Mesendoderm (in vitro differentiated cells): ENCODE data around the gene TYW1.
"Not testable (repeated sequence)": the region's sequence is repeated elsewhere in the genome, so short reads cannot be mapped to it uniquely, and the experiment has no call there.

Source experiments
- DNase-seq: peaks from one replicate; pipeline ENCODE4 v3.0.0; 2013
- H2AK5ac ChIP-seq: 2 replicates; pipeline ENCODE4 v1.6.1; 2013; ENCODE audit warnings: low read length, inconsistent platforms
- H2BK120ac ChIP-seq: 2 replicates; pipeline ENCODE4 v1.6.1; 2013; ENCODE audit warnings: low read depth, mild to moderate bottlenecking, low read length, moderate library complexity, mixed read lengths
- H2BK15ac ChIP-seq: replicated peaks from 2 replicates; pipeline ENCODE4 v1.6.1; 2013; ENCODE audit warnings: low read depth, mild to moderate bottlenecking, moderate library complexity
- H2BK5ac ChIP-seq: 2 replicates; pipeline ENCODE4 v1.6.1; 2013; ENCODE audit warnings: low read length, inconsistent platforms
- H3K18ac ChIP-seq: 2 replicates; pipeline ENCODE4 v1.6.1; 2013; ENCODE audit warnings: mild to moderate bottlenecking, low read length, mixed read lengths
- H3K23ac ChIP-seq: one replicate; pipeline ENCODE4 v1.6.1; 2013; ENCODE audit warnings: low read length
- H3K27ac ChIP-seq: 2 replicates; pipeline ENCODE4 v1.5.1; 2013; ENCODE audit warnings: low read depth, mild to moderate bottlenecking, inconsistent platforms, low read length, moderate library complexity
- H3K27me3 ChIP-seq: 2 replicates; pipeline ENCODE4 v1.6.1; 2013; ENCODE audit warnings: low read length, control low read depth, mild to moderate bottlenecking, inconsistent platforms; ENCODE audit not compliant: insufficient read depth, poor library complexity
- H3K36me3 ChIP-seq: 2 replicates; pipeline ENCODE4 v1.6.1; 2013; ENCODE audit warnings: low read length, inconsistent platforms; ENCODE audit not compliant: control insufficient read depth, insufficient read depth
- H3K4ac ChIP-seq: one replicate; pipeline ENCODE4 v1.6.1; 2013; ENCODE audit warnings: low read depth, mild to moderate bottlenecking, low read length, moderate library complexity
- H3K4me1 ChIP-seq: 2 replicates; pipeline ENCODE4 v1.6.1; 2013; ENCODE audit warnings: low read depth, low read length, inconsistent platforms; ENCODE audit not compliant: control insufficient read depth
- H3K4me2 ChIP-seq: 2 replicates; pipeline ENCODE4 v1.6.1; 2013; ENCODE audit warnings: low read length
- H3K4me3 ChIP-seq: 2 replicates; pipeline ENCODE4 v1.5.1; 2013; ENCODE audit warnings: mild to moderate bottlenecking, low read length
- H3K56ac ChIP-seq: one replicate; pipeline ENCODE4 v1.6.1; 2013; ENCODE audit warnings: low read length
- H3K79me1 ChIP-seq: 2 replicates; pipeline ENCODE4 v1.6.1; 2013; ENCODE audit warnings: low read length, inconsistent platforms
- H3K79me2 ChIP-seq: 2 replicates; pipeline ENCODE4 v1.6.1; 2013; ENCODE audit warnings: mild to moderate bottlenecking, low read length; ENCODE audit not compliant: control insufficient read depth, insufficient read depth
- H3K9ac ChIP-seq: 2 replicates; pipeline ENCODE4 v1.6.1; 2013; ENCODE audit warnings: low read length, inconsistent platforms
- H4K5ac ChIP-seq: one replicate; pipeline ENCODE4 v1.6.1; 2013; ENCODE audit warnings: low read length
- H4K8ac ChIP-seq: one replicate; pipeline ENCODE4 v1.6.1; 2013; ENCODE audit warnings: low read depth, mild to moderate bottlenecking, control low read depth, low read length, moderate library complexity
- WGBS: extraction: QIAGEN DNeasy Blood & Tissue Kit; methylation state at CpG from one replicate; pipeline ENCODE4 v1.1.7; 2013; ENCODE audit warnings: low lambda C conversion rate, missing lambda C conversion rate; ENCODE audit not compliant: insufficient coverage; ENCODE audit errors: extremely low coverage; 5-methylcytosine and 5-hydroxymethylcytosine counted together

TYW1 gene

DNA sequence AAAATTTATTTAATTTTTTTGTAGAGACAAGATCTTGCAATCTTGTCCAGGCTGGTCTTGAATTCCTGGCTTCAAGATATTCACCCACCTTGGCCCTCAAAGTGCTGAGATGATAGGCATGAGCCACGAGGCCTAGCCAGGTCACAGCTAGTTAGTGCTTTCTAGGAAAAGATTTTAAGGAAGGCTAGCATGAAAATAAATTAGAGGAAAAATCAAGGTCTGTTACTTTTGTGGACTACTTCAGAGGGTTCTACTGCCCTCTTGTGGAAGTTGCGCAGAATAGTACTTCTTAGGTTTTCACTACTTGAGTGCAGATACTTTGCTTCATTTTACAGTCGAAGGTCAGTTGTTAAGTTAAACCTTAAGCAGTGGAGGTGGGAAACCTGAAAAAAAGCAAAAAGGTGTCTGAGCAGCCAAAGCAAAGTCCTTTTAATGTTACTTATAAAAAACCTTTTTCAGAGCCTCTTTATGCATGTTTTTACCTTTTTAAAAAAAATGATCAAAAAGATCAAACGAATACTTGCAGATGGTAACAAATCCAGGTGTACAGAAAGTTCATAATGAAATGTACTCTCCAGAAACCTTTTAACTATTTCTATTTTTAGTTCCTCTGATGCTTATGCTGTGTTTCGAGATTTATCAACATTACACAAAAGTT lies 4.1 kb downstream of the TYW1 start:
- not testable (repeated sequence) for H3K27ac ChIP-seq, H3K18ac ChIP-seq, H2AK5ac ChIP-seq, H4K5ac ChIP-seq, H3K4me3 ChIP-seq, H2BK5ac ChIP-seq, H3K79me2 ChIP-seq, H3K23ac ChIP-seq, H3K4me2 ChIP-seq, H3K4ac ChIP-seq, H2BK15ac ChIP-seq, H3K4me1 ChIP-seq, H2BK120ac ChIP-seq, H3K27me3 ChIP-seq, H4K8ac ChIP-seq, DNase-seq, H3K36me3 ChIP-seq, H3K79me1 ChIP-seq, H3K9ac ChIP-seq, H3K56ac ChIP-seq
- no CpG with 5 or more reads among the region's 5 CpGs for WGBS

DNA sequence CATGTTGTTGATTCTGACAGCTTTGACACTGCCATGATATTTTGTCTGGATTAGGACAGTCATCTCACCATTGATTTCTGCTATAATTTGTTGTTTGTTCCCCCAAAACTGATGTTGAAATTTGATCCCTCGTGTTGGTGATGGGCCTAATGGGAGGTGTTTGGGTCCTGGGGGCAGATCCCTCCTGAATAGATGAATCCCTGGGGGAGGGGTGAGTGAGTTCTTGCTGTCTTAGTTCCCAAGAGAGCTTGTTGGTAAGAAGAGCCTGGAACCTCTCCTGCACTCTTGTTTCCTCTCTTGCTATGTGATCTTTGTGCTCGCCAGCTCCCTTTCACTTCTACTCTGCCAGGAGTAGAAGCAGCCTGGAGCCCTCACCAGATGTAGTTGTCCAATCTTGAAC lies 7.5 kb downstream of the TYW1 start:
- not testable (repeated sequence) for DNase-seq, H3K27ac ChIP-seq, H2BK15ac ChIP-seq, H3K27me3 ChIP-seq, H3K36me3 ChIP-seq, H2BK120ac ChIP-seq, H3K4me2 ChIP-seq, H3K79me2 ChIP-seq, H3K18ac ChIP-seq, H4K5ac ChIP-seq, H3K23ac ChIP-seq, H3K79me1 ChIP-seq, H3K4me1 ChIP-seq, H3K56ac ChIP-seq, H3K9ac ChIP-seq, H2BK5ac ChIP-seq, H4K8ac ChIP-seq, H2AK5ac ChIP-seq, H3K4me3 ChIP-seq, H3K4ac ChIP-seq
- WGBS: no CpG with 5 or more reads among the region's 2 CpGs

DNA sequence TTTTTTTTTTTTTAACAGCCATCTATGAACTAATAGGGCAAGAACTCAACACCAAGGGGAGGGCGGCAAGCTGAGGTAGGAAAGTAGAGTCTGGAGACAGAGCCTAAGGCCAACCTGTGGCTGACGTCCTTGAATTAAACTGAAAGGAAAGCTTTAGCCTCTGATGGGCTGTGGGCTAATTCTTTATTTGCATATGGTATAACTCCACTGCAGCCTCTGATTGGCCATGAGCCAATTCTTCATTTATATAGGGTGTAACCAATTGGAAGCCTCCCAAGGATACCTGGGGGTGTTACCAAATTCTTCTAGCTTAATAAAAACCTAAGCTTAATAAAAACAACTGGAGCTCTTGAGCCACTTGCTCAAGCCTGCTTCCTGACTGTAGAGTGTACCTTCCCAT lies 10.3 kb downstream of the TYW1 start:
- Histone ChIP-seq H2BK120ac (no peak overlapping the region), H3K4me1 (no peaks in the 10 kb centered on the region), H3K18ac (no peak overlapping the region), H2AK5ac (no peak overlapping the region), H3K27me3 (no peaks in the 10 kb centered on the region), H2BK15ac (no peak overlapping the region), H3K4me3 (no peak overlapping the region), H3K9ac (no peak overlapping the region), H3K79me2 (no peaks in the 10 kb centered on the region), H2BK5ac (no peak overlapping the region), H3K79me1 (no peaks in the 10 kb centered on the region), H3K23ac (no peak overlapping the region), H4K8ac (no peak overlapping the region), H4K5ac (no peak overlapping the region), H3K27ac (no peak overlapping the region), H3K4me2 (no peak overlapping the region), H3K56ac (no peak overlapping the region), H3K4ac (no peak overlapping the region), H3K36me3 (no peaks in the 10 kb centered on the region)
- no CpG with 5 or more reads among the region's 2 CpGs for WGBS
- DNase-seq: no peak

DNA sequence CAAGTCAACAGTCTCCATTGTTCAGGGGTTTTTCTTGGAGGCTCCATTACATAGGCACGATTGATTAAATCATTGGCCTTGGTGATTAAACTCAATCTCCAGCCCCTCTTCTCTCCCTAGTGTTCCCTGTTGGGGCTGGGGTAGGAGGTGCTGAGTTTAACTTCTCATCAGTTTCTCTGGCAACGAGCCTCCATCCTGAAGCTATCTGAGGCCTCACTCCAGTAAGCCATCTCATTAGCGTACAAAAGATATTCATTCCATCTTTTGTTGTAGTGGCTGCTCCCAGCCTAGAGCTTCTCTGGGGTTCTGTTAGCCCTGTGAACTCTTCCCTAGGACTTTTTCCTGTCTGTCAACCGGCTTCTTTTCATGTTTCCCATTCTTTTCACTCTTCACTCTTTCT lies 11.6 kb downstream of the TYW1 start:
- no peaks in the 10 kb centered on the region for H3K27me3 ChIP-seq
- no peak overlapping the region for H2BK15ac ChIP-seq
- no peak overlapping the region for H3K27ac ChIP-seq
- no peaks in the 10 kb centered on the region for H3K36me3 ChIP-seq
- H3K4me3 ChIP-seq: no peak overlapping the region
- H3K4me2 ChIP-seq: no peak overlapping the region
- H3K79me2 ChIP-seq: no peaks in the 10 kb centered on the region
- H2AK5ac ChIP-seq: no peak overlapping the region
- H3K4me1 ChIP-seq: no peaks in the 10 kb centered on the region
- H3K9ac ChIP-seq: no peak overlapping the region
- peak; percentile 51 for DNase-seq
- no peaks in the 10 kb centered on the region for H3K79me1 ChIP-seq
- WGBS: no CpG with 5 or more reads among the region's 4 CpGs
- H4K8ac ChIP-seq: no peak overlapping the region
- no peak overlapping the region for H4K5ac ChIP-seq
- no peak overlapping the region for H3K56ac ChIP-seq
- no peak overlapping the region for H2BK120ac ChIP-seq
- H3K18ac ChIP-seq: no peak overlapping the region
- H3K23ac ChIP-seq: no peak overlapping the region
- no peak overlapping the region for H3K4ac ChIP-seq
- H2BK5ac ChIP-seq: no peak overlapping the region

DNA sequence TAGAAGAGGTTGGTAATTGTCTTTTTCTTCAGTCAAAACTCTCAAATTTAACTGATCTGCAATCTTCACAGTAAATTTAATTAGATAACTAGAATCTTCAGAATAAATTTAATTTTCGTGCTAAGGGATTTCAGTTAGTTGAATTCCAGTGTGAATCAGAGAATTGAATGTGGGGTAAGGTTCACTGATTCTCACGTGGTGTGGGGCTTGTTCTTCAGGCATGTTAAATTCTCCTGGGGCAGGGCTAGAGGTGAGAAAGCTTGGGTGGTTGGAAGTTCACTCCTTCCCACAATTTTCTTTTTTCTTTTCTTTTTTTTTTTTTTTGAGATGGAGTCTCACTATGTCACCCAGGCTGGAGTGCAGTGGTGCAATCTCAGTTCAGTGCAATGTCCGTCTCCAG lies 13.0 kb downstream of the TYW1 start:
- not testable (repeated sequence) for H4K8ac ChIP-seq, H4K5ac ChIP-seq, H3K27me3 ChIP-seq, H3K9ac ChIP-seq, H3K23ac ChIP-seq, H3K4ac ChIP-seq, H2BK120ac ChIP-seq, H3K27ac ChIP-seq, DNase-seq, H3K4me1 ChIP-seq, H2BK5ac ChIP-seq, H2BK15ac ChIP-seq, H3K79me2 ChIP-seq, H2AK5ac ChIP-seq, H3K56ac ChIP-seq, H3K4me2 ChIP-seq, H3K36me3 ChIP-seq, H3K4me3 ChIP-seq, H3K79me1 ChIP-seq, H3K18ac ChIP-seq
- no CpG with 5 or more reads among the region's 3 CpGs for WGBS

DNA sequence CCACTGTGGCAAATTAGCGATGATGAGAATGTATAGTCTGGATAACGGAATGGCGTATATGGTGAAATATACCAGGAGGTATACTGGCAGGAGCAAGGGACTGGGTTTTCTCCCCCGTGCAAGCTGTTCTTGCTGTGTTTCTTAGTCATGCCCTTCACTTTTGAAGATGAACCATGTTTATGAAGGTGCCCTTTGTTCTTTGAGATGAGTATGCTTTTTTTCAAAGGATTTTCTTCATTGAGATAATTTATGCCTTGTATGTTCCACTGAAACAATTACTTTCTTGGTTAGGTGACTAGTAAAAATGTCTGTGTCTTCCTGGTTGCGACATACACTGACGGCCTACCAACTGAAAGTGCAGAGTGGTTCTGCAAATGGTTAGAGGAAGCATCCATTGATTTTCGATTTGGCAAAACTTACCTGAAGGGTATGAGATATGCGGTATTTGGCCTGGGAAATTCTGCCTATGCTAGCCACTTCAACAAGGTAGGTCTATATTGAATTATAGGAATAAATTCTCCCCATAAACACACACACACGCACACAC lies 17.5 kb downstream of the TYW1 start:
- H4K5ac ChIP-seq, H3K23ac ChIP-seq, H3K4me3 ChIP-seq, H3K4me2 ChIP-seq, H3K56ac ChIP-seq, H3K36me3 ChIP-seq, H3K79me1 ChIP-seq, H3K27ac ChIP-seq, DNase-seq, H2BK5ac ChIP-seq, H2BK120ac ChIP-seq, H3K4ac ChIP-seq, H4K8ac ChIP-seq, H3K4me1 ChIP-seq, H3K27me3 ChIP-seq, H2AK5ac ChIP-seq, H2BK15ac ChIP-seq, H3K79me2 ChIP-seq, H3K18ac ChIP-seq, H3K9ac ChIP-seq: not testable (repeated sequence)
- no CpG with 5 or more reads among the region's 9 CpGs for WGBS
